ENCODE measurements around the gene PATJ.

DNA sequence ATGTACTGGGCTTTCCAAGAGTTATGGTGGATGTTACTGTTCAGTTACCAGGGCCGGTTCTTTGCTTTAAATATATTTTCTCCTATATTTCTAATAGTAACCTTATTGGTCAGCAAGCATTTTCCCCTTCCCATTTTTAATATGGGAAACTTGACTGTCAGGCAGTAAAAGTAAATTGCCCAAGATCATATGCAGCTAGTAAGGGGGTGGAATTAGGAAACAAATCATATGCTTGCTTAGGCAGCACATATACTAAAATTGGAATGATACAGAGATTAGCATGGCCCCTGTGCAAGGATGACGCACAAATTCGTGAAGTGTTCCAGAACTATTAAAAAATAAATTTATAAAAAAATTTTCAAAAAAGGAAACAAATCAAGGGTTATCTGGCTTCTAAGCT lies 73.9 kb downstream of the PATJ start:
- TF ChIP-seq EZH2 (IDR thresholded peaks at IDR 0.05; ENCODE audit: low read length) (no peak), CTCF (optimal IDR thresholded peaks at IDR 0.05 in 1 of 3, IDR thresholded peaks at IDR 0.05 in 1 of 3, conservative IDR thresholded peaks at IDR 0.05 in 1 of 3; ENCODE audit: extremely low read depth in 1 of 3, insufficient read depth in 2 of 3, low read length in 3 of 3) (no peak)

All from keratinocyte (primary cell).